ENCODE measurements around the gene SOAT2. TPM values are rescaled to one million over a fixed set of nuclear protein-coding genes. Genes with fewer than 3 reads are reported as not detected.
"Not testable (repeated sequence)": the region's sequence is repeated elsewhere in the genome, so short reads cannot be mapped to it uniquely, and the experiment has no call there.

Gene SOAT2
- total and polyA plus RNA-seq, 7 experiments from 2014 or later = 0.31 to 0.69 (median 0.46) TPM; not detected in 2

DNA sequence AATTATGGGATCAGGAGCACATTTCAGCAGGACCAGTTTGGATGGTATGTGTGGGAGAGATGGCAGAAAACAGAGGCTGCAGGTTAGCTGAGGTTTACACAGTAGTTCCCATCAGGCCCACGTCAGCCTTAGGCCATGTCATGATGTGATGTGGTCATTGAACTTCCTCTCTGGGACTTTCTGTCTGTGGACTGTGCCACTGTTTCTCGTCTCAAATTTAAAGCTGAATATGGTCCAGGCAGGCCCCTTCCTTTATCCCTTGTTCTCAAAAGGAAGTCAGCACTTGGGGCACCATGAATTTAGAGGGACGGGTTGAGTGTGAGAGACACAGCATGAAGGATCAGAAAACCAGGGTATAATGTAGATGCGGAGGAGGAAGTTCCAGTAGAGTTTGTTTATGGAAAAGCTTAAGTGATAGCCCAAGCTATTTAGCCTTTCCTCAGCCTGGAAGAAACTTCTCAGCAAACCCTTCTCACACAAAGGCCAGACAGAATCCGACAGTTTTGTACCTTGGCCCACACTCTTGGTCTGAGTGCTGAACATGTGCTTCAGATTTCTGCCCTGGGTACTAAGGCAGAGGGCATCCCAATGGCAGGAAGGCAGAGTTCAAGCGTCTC lies 9.4 kb upstream of the SOAT2 start:
- no peak overlapping the region for H3K4me3 Mint-ChIP-seq
- ATAC-seq = peak; percentile 75
- CTCF ChIA-PET = interaction anchor here (1.5 to 3.0 kb wide), 3 partner anchors 9 to 27 kb away, joined by 3 to 9 read pairs (median 6); partner anchors contain the start of gene SOAT2

DNA sequence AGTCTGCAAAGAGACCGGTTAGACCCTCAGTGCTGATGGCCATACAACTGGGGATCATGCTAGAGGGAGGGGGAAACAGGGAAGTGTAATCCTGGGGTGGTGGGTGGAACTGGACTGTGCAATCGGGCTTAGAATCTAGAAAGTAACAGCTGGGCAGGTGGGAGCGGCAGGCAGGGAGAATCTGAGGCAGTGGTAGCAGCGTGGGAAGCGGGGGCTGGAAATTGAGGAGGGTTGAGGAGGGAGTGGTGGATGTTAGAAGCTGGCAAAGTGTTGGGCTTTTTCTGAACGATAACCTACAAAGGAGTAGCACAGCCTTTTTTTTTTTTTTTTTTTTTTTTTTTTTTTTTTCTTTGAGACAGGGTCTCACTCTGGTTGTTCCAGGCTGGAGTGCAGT lies 8.9 kb upstream of the SOAT2 start:
- H3K36me3 Mint-ChIP-seq = no peaks in the 10 kb centered on the region
- no peaks in the 10 kb centered on the region for H3K9me3 Mint-ChIP-seq
- Histone ChIP-seq H3K9me3 (ENCODE audit: control insufficient read depth in 2 of 3, low read length in 3 of 3) (no peaks in the 10 kb centered on the region), H3K4me3 (ENCODE audit: low read length) (no peak overlapping the region), H3K4me1 (ENCODE audit: control insufficient read depth in 2 of 2, insufficient read depth in 2 of 2, low read length in 2 of 2) (peaks cover 18 to 21% of the 10 kb centered on the region in 2 donors), H3K36me3 (ENCODE audit: control insufficient read depth in 2 of 3, insufficient read depth in 3 of 3, low read length in 3 of 3) (no peaks in the 10 kb centered on the region), H3K27me3 (ENCODE audit: control insufficient read depth in 2 of 2, insufficient read depth in 2 of 2, low read length in 2 of 2) (no peaks in the 10 kb centered on the region), H3K27ac (ENCODE audit: low read depth, low read length) (no peak overlapping the region)
- ATAC-seq (no peak), DNase-seq (no peak)
- POLR2A ChIA-PET = no interaction called here
- no peak overlapping the region for H3K4me3 Mint-ChIP-seq
- peaks cover 21 to 32% (median 23%) of the 10 kb centered on the region in 7 donors for H3K4me1 Mint-ChIP-seq
- intact Hi-C loops (cut with micrococcal nuclease) = no loop called here
- CTCF ChIA-PET = interaction anchor here (1.5 to 3.0 kb wide), 3 partner anchors 8 to 28 kb away, joined by 3 to 9 read pairs (median 6); partner anchors contain the start of gene SOAT2
- H3K27me3 Mint-ChIP-seq = peaks cover 0 to 56% (median 0%) of the 10 kb centered on the region in 5 donors
- H3K27ac Mint-ChIP-seq = peak overlapping the region in 1 of 9 donors; percentile 56

More for the DNA sequence above, 9.4 kb upstream of the SOAT2 start:
- H3K36me3 ChIP-seq (ENCODE audit: control insufficient read depth in 2 of 3, insufficient read depth in 3 of 3, low read length in 3 of 3) = no peaks in the 10 kb centered on the region
- Mint-ChIP-seq H3K27ac (no peak overlapping the region), H3K9me3 (no peaks in the 10 kb centered on the region), H3K36me3 (no peaks in the 10 kb centered on the region), H3K27me3 (peaks cover 0 to 54% (median 0%) of the 10 kb centered on the region in 5 donors), H3K4me1 (peaks cover 16 to 27% (median 18%) of the 10 kb centered on the region in 7 donors)
- H3K27me3 ChIP-seq (ENCODE audit: control insufficient read depth in 2 of 2, insufficient read depth in 2 of 2, low read length in 2 of 2) = no peaks in the 10 kb centered on the region
- POLR2A ChIA-PET = interaction anchor here (2.0 kb wide), 1 partner anchor 14 kb away, joined by 8 read pairs; the partner anchor contains the start of gene SPRYD3
- no peak overlapping the region for H3K4me3 ChIP-seq (ENCODE audit: low read length)
- intact Hi-C loops (cut with micrococcal nuclease) = no loop called here
- H3K4me1 ChIP-seq (ENCODE audit: control insufficient read depth in 2 of 2, insufficient read depth in 2 of 2, low read length in 2 of 2) = peaks cover 13 to 16% of the 10 kb centered on the region in 2 donors
- no peak for DNase-seq
- no peak overlapping the region for H3K27ac ChIP-seq (ENCODE audit: low read depth, low read length)
- no peaks in the 10 kb centered on the region for H3K9me3 ChIP-seq (ENCODE audit: control insufficient read depth in 2 of 3, low read length in 3 of 3)

DNA sequence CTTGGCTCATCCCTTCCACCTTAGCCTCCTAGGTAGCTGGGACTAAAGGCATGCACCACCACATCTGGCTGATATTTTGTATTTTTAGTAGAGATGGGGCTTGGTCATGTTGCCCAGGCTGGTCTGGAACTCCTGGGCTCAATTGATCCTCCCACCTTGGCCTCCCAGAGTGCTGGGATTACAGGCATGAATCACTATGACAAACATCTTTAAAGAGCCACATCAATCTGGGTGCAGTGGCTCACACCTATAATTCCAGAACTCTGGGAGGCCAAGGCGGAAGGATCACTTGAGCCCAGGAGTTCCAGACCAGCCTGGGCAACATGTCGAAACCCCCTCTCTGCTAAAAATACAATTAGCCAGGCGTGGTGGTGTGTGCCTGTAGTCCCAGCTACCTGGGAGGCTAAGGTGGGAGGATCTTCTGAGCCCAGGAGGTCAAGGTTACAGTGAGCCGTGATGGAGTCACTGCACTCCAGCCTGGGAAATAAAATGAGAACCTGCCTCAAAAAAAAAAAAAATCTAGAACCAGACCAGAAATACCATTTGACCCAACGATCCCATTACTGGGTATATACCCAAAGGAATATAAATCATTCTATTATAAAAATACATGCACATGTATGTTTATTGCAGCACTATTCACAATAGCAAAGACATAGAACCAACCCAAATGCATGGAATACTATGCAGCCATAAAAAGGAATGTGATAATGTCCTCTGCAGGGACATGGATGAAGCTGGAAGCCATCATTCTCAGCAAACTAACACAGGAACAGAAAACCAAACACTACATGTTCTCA lies 8.3 kb upstream of the SOAT2 start:
- H3K27ac ChIP-seq (ENCODE audit: low read depth, low read length); H3K36me3 ChIP-seq (ENCODE audit: control insufficient read depth in 2 of 3, insufficient read depth in 3 of 3, low read length in 3 of 3); H3K27ac Mint-ChIP-seq; H3K27me3 ChIP-seq (ENCODE audit: control insufficient read depth in 2 of 2, insufficient read depth in 2 of 2, low read length in 2 of 2); ATAC-seq; H3K4me3 ChIP-seq (ENCODE audit: low read length); POLR2A ChIA-PET; H3K36me3 Mint-ChIP-seq; DNase-seq; H3K9me3 Mint-ChIP-seq; H3K9me3 ChIP-seq (ENCODE audit: control insufficient read depth in 2 of 3, low read length in 3 of 3): not testable (repeated sequence)
- H3K4me1 ChIP-seq (ENCODE audit: control insufficient read depth in 2 of 2, insufficient read depth in 2 of 2, low read length in 2 of 2) = peaks cover 18 to 22% of the 10 kb centered on the region in 2 donors
- peaks cover 22 to 33% (median 24%) of the 10 kb centered on the region in 7 donors for H3K4me1 Mint-ChIP-seq
- intact Hi-C loops (cut with micrococcal nuclease) = loop anchor here (5.0 kb wide), 2 partner anchors 43 to 192 kb away; partner anchors contain the start of gene TNS2 (in 1 of the 2)
- H3K27me3 Mint-ChIP-seq = peaks cover 0 to 56% (median 0%) of the 10 kb centered on the region in 5 donors
- H3K4me3 Mint-ChIP-seq = peak overlapping the region in 2 of 10 donors; percentile 34 to 55
- CTCF ChIA-PET = interaction anchor here (0.6 to 3.0 kb wide), 4 partner anchors 8 to 28 kb away, joined by 3 to 9 read pairs (median 4); partner anchors contain the start of gene SOAT2

GRCh38 chr12:53095596-53095895 lies 7.7 kb upstream of the SOAT2 start:
- H3K4me1 Mint-ChIP-seq = peaks cover 22 to 33% (median 24%) of the 10 kb centered on the region in 7 donors
- H3K27ac ChIP-seq (ENCODE audit: low read depth, low read length); POLR2A ChIA-PET; H3K9me3 ChIP-seq (ENCODE audit: control insufficient read depth in 2 of 3, low read length in 3 of 3); H3K27ac Mint-ChIP-seq; H3K4me3 ChIP-seq (ENCODE audit: low read length); H3K36me3 Mint-ChIP-seq; H3K9me3 Mint-ChIP-seq; ATAC-seq; H3K27me3 ChIP-seq (ENCODE audit: control insufficient read depth in 2 of 2, insufficient read depth in 2 of 2, low read length in 2 of 2); DNase-seq; H3K36me3 ChIP-seq (ENCODE audit: control insufficient read depth in 2 of 3, insufficient read depth in 3 of 3, low read length in 3 of 3): not testable (repeated sequence)
- peak overlapping the region in 1 of 10 donors; percentile 55 for H3K4me3 Mint-ChIP-seq
- CTCF ChIA-PET = interaction anchor here (0.6 to 3.0 kb wide), 2 partner anchors 12 to 29 kb away, joined by 3 to 9 read pairs; no protein-coding TSS in a partner anchor
- intact Hi-C loops (cut with micrococcal nuclease) = loop anchor here (5.0 kb wide), 2 partner anchors 43 to 192 kb away; partner anchors contain the start of gene TNS2 (in 1 of the 2)
- H3K27me3 Mint-ChIP-seq = peaks cover 0 to 52% (median 0%) of the 10 kb centered on the region in 5 donors
- peaks cover 18 to 22% of the 10 kb centered on the region in 2 donors for H3K4me1 ChIP-seq (ENCODE audit: control insufficient read depth in 2 of 2, insufficient read depth in 2 of 2, low read length in 2 of 2)

- DNase-seq (no peak), ATAC-seq (no peak)
- H3K27ac ChIP-seq (ENCODE audit: low read depth, low read length) = no peak overlapping the region
- intact Hi-C loops (cut with micrococcal nuclease) = loop anchor here (5.0 kb wide), 2 partner anchors 44 to 191 kb away; partner anchors contain the start of gene TNS2 (in 1 of the 2)
- H3K4me1 Mint-ChIP-seq = peaks cover 22 to 33% (median 26%) of the 10 kb centered on the region in 7 donors
- POLR2A ChIA-PET = no interaction called here
- H3K27me3 Mint-ChIP-seq = peaks cover 0 to 47% (median 0%) of the 10 kb centered on the region in 5 donors
- no peaks in the 10 kb centered on the region for H3K36me3 ChIP-seq (ENCODE audit: control insufficient read depth in 2 of 3, insufficient read depth in 3 of 3, low read length in 3 of 3)
- CTCF ChIA-PET = interaction anchor here (3.0 kb wide), 1 partner anchor 30 kb away, joined by 9 read pairs; no protein-coding TSS in a partner anchor
- no peak overlapping the region for H3K27ac Mint-ChIP-seq
- no peaks in the 10 kb centered on the region for H3K9me3 ChIP-seq (ENCODE audit: control insufficient read depth in 2 of 3, low read length in 3 of 3)
- H3K4me3 ChIP-seq (ENCODE audit: low read length) = no peak overlapping the region
- peaks cover 18 to 22% of the 10 kb centered on the region in 2 donors for H3K4me1 ChIP-seq (ENCODE audit: control insufficient read depth in 2 of 2, insufficient read depth in 2 of 2, low read length in 2 of 2)
- no peaks in the 10 kb centered on the region for H3K9me3 Mint-ChIP-seq
- no peaks in the 10 kb centered on the region for H3K27me3 ChIP-seq (ENCODE audit: control insufficient read depth in 2 of 2, insufficient read depth in 2 of 2, low read length in 2 of 2)
- peak overlapping the region in 7 of 10 donors; percentile 10 to 88 (median 41) for H3K4me3 Mint-ChIP-seq
- no peaks in the 10 kb centered on the region for H3K36me3 Mint-ChIP-seq
These were observed 7.1 kb upstream of the SOAT2 start for GRCh38 chr12:53096089-53096741.

GRCh38 chr12:53096759-53097158 lies 6.5 kb upstream of the SOAT2 start:
- Mint-ChIP-seq H3K4me3 (peak overlapping the region; percentile 73 to 93 (median 82)), H3K4me1 (peaks cover 22 to 33% (median 28%) of the 10 kb centered on the region in 7 donors), H3K27ac (peak overlapping the region in 4 of 9 donors; percentile 10 to 82 (median 40)), H3K27me3 (peaks cover 0 to 44% (median 0%) of the 10 kb centered on the region in 5 donors), H3K36me3 (no peaks in the 10 kb centered on the region), H3K9me3 (no peaks in the 10 kb centered on the region)
- Histone ChIP-seq H3K4me1 (ENCODE audit: control insufficient read depth in 2 of 2, insufficient read depth in 2 of 2, low read length in 2 of 2) (peaks cover 18 to 22% of the 10 kb centered on the region in 2 donors), H3K27ac (ENCODE audit: low read depth, low read length) (no peak overlapping the region), H3K27me3 (ENCODE audit: control insufficient read depth in 2 of 2, insufficient read depth in 2 of 2, low read length in 2 of 2) (no peaks in the 10 kb centered on the region), H3K9me3 (ENCODE audit: control insufficient read depth in 2 of 3, low read length in 3 of 3) (no peaks in the 10 kb centered on the region), H3K36me3 (ENCODE audit: control insufficient read depth in 2 of 3, insufficient read depth in 3 of 3, low read length in 3 of 3) (no peaks in the 10 kb centered on the region), H3K4me3 (ENCODE audit: low read length) (peak overlapping the region; percentile 49)
- ChIA-PET CTCF (interaction anchor here (1.6 to 4.1 kb wide), 4 partner anchors 18 to 248 kb away, joined by 5 to 100 read pairs (median 24); partner anchors contain the start of gene SPRYD3), POLR2A (interaction anchor here (0.6 to 3.6 kb wide), 2 partner anchors 17 to 82 kb away, joined by 3 to 35 read pairs; partner anchors contain the start of gene SPRYD3)
- ATAC-seq (no peak), DNase-seq (no peak)
- intact Hi-C loops (cut with micrococcal nuclease) = loop anchor here (5.0 kb wide), 2 partner anchors 44 to 191 kb away; partner anchors contain the start of gene TNS2 (in 1 of the 2)

Measured in naive thymus-derived CD4-positive, alpha-beta T cell (primary cell).